Bronchial epithelial cell (primary cell): Measurements from ENCODE around the gene FAM89A. TPM values are rescaled to one million over a fixed set of nuclear protein-coding genes. Genes with fewer than 3 reads are reported as not detected.
"Not testable (repeated sequence)": the region's sequence is repeated elsewhere in the genome, so short reads cannot be mapped to it uniquely, and the experiment has no call there.

Experiments
- DNase-seq: peaks from one replicate; pipeline ENCODE4 v3.0.0-alpha.2; 2010; ENCODE audit warnings: low read depth
- FAIRE-seq: peaks from 2 replicates; lab custom pipeline; 2011; peaks lifted over from hg19 to GRCh38; lab: Jason Lieb, UNC
- H3K27me3 ChIP-seq: 2 replicates; pipeline ENCODE4 v1.5.1; 2011; ENCODE audit warnings: low read length; ENCODE audit not compliant: control insufficient read depth, insufficient read depth
- H3K36me3 ChIP-seq: 2 replicates; pipeline ENCODE4 v1.5.1; 2011; ENCODE audit warnings: low read length; ENCODE audit not compliant: control insufficient read depth, insufficient read depth
- H3K4me3 ChIP-seq: 2 replicates; pipeline ENCODE4 v1.5.1; 2011; ENCODE audit warnings: mild to moderate bottlenecking, low read depth, low read length, control low read depth
- CTCF ChIP-seq: IDR thresholded peaks from 2 replicates; pipeline ENCODE4 v1.5.1; 2011; ENCODE audit warnings: mild to moderate bottlenecking, moderate library complexity, low read length, control low read depth, inconsistent platforms; ENCODE audit not compliant: insufficient read depth, severe bottlenecking
- total RNA-seq: library from RNA; depleted of rRNA; stranded (reverse); fragments of >200 nt; gene quantifications from 2 replicates; pipeline ENCODE4 v1.2.1, GENCODE V29; 2014

Gene FAM89A
- total RNA-seq, 1 donor from 2014 or later = 10.8 TPM

- Histone ChIP-seq H3K36me3 (peaks cover 2% of the 10 kb centered on the region), H3K27me3 (no peaks in the 10 kb centered on the region), H3K4me3 (no peak overlapping the region)
- no peak for TF ChIP-seq CTCF
- DNase-seq (peak; percentile 44), FAIRE-seq (peak; percentile 50)
Observed at GRCh38 chr1:230986976-230987375, 53.1 kb downstream of the FAM89A start.

- DNase-seq (no peak), FAIRE-seq (no peak)
- no peaks in the 10 kb centered on the region for H3K36me3 ChIP-seq
Observed at GRCh38 chr1:230985711-230986110, 54.3 kb downstream of the FAM89A start.

GRCh38 chr1:230984622-230985515, 55.2 kb downstream of the FAM89A start:
- H3K36me3 ChIP-seq, H3K4me3 ChIP-seq, FAIRE-seq, H3K27me3 ChIP-seq, DNase-seq: not testable (repeated sequence)

More at GRCh38 chr1:230985711-230986110, 54.3 kb downstream of the FAM89A start:
- Histone ChIP-seq H3K4me3 (no peak overlapping the region), H3K27me3 (no peaks in the 10 kb centered on the region)
- TF ChIP-seq CTCF = no peak

GRCh38 chr1:230983811-230984210, 56.2 kb downstream of the FAM89A start:
- no peak for TF ChIP-seq CTCF
- Histone ChIP-seq H3K36me3 (no peaks in the 10 kb centered on the region), H3K4me3 (no peak overlapping the region), H3K27me3 (no peaks in the 10 kb centered on the region)
- DNase-seq = no peak
- FAIRE-seq = no peak

GRCh38 chr1:230982696-230983095, 57.4 kb downstream of the FAM89A start:
- no peak for FAIRE-seq
- Histone ChIP-seq H3K36me3 (no peaks in the 10 kb centered on the region), H3K27me3 (no peaks in the 10 kb centered on the region), H3K4me3 (no peak overlapping the region)
- no peak for TF ChIP-seq CTCF
- no peak for DNase-seq

- DNase-seq (no peak), FAIRE-seq (no peak)
- TF ChIP-seq CTCF = no peak
- peak overlapping the region; percentile 92 for H3K4me3 ChIP-seq
- no peaks in the 10 kb centered on the region for H3K36me3 ChIP-seq
- no peaks in the 10 kb centered on the region for H3K27me3 ChIP-seq
Observed at GRCh38 chr1:230979952-230980351, 60.1 kb downstream of the FAM89A start.
